ENCODE measurements around the gene RDH14.
A peak's percentile ranks its signal among the peaks of the same experiment; 100 is the strongest.

The RDH14 gene

GRCh38 chr2:18559531-18560030, 872 bp downstream of the RDH14 start:
- no peak for DNase-seq

- DNase-seq, result no peak
Observed at GRCh38 chr2:18558458-18558857, 2.0 kb downstream of the RDH14 start.

GRCh38 chr2:18557121-18557520, 3.3 kb downstream of the RDH14 start:
- no peak for DNase-seq

DNA sequence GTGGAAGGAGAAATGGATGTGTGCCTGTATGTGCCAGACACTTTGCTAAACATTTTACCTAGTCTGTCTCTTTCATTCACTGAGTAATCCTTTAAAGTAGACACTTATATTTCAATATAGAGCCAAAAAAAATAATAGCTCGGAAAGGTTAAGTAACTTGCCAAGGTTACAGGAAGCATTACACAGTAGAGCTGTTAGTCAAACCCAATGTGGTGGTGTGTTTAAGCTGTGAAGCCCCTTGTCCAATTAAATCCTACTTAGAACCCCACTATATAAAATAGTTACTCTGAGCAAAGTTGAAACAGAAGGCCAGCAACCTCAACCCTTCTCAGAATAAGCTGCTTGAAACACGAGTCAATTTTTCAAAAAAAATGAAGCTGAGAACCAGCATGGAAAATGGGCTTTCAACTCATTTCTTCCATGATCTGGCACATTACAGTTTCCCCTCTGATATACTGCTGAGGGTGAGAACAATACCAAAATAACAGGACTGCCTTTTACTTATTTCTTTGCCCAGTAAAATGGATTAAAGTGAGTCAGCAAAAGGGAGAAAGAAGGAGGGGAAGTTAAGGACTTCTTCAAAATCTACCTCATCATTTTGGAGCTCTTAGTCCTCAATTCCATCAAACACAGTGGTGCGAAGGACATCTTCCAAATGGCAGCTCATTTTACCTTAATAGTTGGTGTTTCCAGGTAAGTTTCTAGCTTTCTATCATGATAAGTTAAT, 7.9 kb downstream of the RDH14 start:
- DNase-seq, result no peak

- DNase-seq, result no peak
Observed at GRCh38 chr2:18551623-18552022, 8.8 kb downstream of the RDH14 start.

- no peak for DNase-seq
Observed at GRCh38 chr2:18551169-18551568, 9.3 kb downstream of the RDH14 start.

GRCh38 chr2:18550433-18550832, 10.0 kb downstream of the RDH14 start:
- DNase-seq, result no peak

GRCh38 chr2:18549083-18549482, 11.4 kb downstream of the RDH14 start:
- DNase-seq, result no peak

GRCh38 chr2:18548621-18549020, 11.8 kb downstream of the RDH14 start:
- no peak for DNase-seq

DNA sequence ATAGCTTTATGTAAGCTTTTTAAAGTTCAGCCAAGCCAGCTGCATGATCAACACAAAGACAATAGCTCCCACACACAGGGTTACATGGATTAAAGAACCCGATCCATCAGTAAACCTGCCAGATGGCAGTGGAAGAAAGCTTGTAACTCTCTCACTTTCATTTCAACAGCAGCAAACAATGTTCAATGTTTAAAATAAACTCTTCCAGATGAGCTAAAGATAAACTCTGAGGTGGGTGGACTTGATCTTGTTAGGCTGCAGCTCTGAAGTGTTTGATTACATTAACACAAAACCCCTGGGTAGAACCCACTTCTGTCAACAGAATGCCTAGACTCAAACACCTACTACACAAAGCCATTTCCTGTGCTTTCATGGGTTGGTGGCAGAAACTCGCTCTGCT, 13.9 kb downstream of the RDH14 start:
- DNase-seq, result no peak

DNA sequence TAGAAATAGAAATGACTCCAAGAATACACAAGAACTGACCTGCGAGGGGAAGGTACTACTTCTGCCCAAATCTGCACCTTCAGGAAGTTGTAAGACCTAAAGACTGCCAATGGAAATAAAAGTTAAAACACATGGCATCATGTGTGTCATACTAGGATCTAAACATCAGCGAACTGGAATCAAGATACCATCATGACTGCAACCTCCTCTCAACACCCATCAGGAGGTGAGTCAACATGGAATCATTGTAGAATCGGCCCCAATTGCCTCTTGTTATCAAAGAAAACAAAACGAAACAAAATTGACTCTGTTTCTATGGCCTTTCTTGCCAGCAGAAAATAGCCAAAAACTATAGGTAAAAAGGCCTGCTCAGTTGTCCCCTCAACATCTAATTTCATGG, 15.1 kb downstream of the RDH14 start:
- no peak for DNase-seq

DNA sequence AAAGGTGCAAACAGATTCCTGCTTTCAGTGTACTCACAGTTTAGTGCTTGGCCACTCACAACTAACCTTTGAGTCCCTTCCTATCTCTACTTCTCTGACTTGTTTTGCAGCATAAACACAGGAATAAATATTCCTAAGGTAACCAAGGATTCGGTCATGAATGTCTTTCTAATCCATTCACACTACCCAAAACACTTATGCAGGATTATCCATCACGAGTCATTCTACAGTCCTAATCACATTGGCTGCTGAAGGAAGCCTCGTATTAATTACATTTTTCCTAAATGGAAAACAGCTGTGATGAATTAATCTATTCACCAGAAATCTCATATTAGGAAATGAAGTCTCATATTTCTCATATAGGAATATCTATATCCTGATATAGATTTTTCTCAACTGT, 16.3 kb downstream of the RDH14 start:
- DNase-seq, result no peak

GRCh38 chr2:18540872-18541271, 19.6 kb downstream of the RDH14 start:
- DNase-seq, result no peak

GRCh38 chr2:18536697-18537096, 23.8 kb downstream of the RDH14 start:
- no peak for DNase-seq

GRCh38 chr2:18536100-18536499, 24.4 kb downstream of the RDH14 start:
- no peak for DNase-seq

DNA sequence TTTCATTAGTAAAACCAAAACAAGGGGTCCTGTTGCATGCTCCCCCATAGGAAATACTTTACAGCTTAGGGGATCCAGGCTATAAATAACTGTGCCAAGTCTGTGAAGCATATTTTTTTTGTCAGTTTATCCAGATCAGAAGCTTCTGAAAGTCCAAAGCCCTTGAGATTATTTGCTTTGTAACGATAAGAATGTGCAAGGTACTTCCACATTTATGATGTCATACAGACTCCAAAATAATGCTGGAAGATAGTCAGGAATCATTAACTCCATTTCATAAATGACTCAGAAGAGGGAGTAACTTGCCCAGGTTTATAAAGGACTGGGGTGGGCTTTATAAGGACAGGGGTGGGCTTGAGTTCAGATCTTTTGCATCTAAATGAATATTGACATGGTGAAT, 29.3 kb downstream of the RDH14 start:
- no peak for DNase-seq

DNA sequence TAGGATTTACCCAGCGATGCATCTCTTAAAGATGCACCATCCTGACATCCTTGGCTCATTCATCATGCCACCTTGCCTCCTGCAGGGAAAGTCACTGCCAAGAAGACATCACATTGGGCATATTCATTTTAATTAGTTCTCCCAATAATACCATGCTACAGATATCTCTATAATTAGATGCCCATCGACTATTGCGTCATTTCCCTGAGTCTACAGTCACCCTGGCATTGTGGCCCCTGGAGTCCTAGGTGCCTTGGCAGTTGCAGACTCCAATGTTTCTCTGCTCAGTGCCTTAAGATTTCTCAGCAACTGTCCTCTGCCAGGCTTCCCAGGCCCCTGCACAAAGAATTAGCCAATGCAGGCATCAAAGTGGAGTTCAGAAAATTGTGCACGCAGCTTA, 32.6 kb downstream of the RDH14 start:
- no peak for DNase-seq

GRCh38 chr2:18527326-18527725, 33.1 kb downstream of the RDH14 start:
- DNase-seq, result no peak

- DNase-seq, result no peak
Observed at GRCh38 chr2:18526429-18526828, 34.0 kb downstream of the RDH14 start.

DNA sequence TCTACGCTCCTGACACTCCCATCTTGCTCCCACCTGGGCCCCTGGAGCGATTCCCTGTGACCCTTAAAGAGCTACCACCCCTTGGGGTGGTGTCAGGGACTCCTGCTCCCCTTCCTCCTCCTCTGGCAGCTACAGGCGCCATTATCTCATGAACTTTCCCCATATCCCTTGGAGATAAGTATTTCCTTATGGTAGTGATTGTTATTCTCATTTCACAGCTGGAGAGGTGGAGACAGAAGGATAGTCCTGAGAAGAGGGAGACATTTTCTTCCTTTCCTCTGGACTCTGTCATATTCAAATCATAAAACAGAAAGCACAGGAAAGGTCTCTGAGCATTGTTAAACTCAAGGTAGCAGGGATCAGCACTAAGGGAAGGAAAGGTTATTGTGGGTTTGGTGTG, 34.6 kb downstream of the RDH14 start:
- no peak for DNase-seq

DNA sequence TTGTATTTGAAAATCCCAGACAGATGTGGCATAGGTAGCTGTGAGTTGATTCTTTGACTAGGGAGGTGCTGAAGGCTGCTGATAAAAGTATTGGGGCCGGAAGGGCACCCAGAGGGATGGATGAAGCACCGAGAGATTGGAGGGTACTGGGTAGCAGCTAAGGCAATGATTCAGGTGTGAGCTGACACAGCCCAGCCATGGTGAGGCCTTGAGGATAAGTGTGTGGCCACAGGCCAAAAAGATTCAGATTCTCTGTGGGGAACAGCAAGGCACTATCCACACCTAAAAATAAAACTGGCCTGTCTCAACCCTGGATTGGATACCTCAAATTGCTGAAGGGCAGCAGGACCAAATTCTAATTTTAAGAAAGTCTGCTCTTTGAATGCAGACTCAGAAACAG, 35.2 kb downstream of the RDH14 start:
- DNase-seq, result no peak

GRCh38 chr2:18522484-18523146, 37.8 kb downstream of the RDH14 start:
- no peak for DNase-seq

- DNase-seq, result peak; percentile 46 to 52
Observed at GRCh38 chr2:18520451-18521425, 39.7 kb downstream of the RDH14 start.
